HG02973 (cell line): ENCODE results near the gene ZNF385A.

ENCODE experiments used
- ATAC-seq: cut with Tn5 transposase; IDR thresholded peaks from one replicate; pipeline ENCODE4 v1.9.1; 2021; ENCODE audit warnings: moderate library complexity; ENCODE audit not compliant: unreplicated experiment

Gene ZNF385A

GRCh38 chr12:54394281-54394719 lies 9.8 kb upstream of the ZNF385A start:
- ATAC-seq, result no peak

- no peak for ATAC-seq
Measured at GRCh38 chr12:54393743-54394142, 9.2 kb upstream of the ZNF385A start.

- no peak for ATAC-seq
Measured at GRCh38 chr12:54393207-54393609, 8.7 kb upstream of the ZNF385A start.

GRCh38 chr12:54392485-54393206 lies 8.1 kb upstream of the ZNF385A start:
- no peak for ATAC-seq

DNA sequence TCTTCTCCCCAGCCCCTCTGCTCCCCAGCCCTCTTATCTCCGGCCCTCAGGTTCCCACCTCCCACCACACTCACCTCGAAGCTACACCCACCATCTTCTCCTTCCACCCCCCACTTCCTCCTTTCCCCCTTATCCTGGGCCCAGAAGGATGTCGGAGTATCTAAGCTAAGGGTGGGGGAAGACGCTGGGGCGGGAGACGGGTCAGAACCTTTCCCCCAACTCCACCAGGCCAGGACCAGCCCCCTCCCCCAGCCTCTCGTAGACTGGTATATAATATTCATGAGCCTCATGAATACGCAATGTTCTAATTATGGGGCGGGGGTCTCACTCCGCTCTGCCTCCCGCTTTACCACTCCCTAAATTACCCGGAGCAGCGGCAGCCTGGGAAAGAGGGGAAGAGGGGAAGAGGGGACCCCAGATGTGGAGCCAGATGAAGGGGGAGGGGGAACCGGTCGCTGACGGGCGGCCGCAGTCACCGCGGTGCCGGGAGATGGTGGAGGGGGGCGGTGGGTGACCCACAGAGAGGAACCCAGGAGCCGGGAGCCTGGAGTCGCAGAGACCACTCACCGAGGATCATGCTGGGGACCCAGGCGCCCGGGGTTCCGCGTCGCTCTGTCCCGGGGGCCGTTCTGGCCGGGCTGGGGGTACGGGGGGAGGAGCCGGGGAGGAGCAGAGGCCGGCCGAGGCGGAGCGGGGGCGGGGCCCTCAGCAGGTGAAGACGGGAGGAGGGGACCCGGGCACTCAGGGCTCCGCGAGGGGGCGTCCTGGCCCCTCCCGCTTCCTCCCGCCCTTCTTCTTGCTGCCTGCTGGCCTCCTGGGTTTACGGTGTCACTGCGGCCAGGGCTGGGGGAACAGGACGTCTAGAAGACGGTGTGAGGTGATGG lies 6.4 kb upstream of the ZNF385A start:
- peak; percentile 57 for ATAC-seq

GRCh38 chr12:54390176-54390667 lies 5.7 kb upstream of the ZNF385A start:
- ATAC-seq, result no peak

- no peak for ATAC-seq
Measured at GRCh38 chr12:54389607-54390175, 5.2 kb upstream of the ZNF385A start.

- no peak for ATAC-seq
Measured at GRCh38 chr12:54389134-54389508, 4.6 kb upstream of the ZNF385A start.

GRCh38 chr12:54388237-54389133 lies 4.0 kb upstream of the ZNF385A start:
- ATAC-seq, result no peak

- ATAC-seq, result no peak
Measured at GRCh38 chr12:54387114-54387467, 2.6 kb upstream of the ZNF385A start.

- no peak for ATAC-seq
Measured at GRCh38 chr12:54386403-54387113, 2.0 kb upstream of the ZNF385A start.

DNA sequence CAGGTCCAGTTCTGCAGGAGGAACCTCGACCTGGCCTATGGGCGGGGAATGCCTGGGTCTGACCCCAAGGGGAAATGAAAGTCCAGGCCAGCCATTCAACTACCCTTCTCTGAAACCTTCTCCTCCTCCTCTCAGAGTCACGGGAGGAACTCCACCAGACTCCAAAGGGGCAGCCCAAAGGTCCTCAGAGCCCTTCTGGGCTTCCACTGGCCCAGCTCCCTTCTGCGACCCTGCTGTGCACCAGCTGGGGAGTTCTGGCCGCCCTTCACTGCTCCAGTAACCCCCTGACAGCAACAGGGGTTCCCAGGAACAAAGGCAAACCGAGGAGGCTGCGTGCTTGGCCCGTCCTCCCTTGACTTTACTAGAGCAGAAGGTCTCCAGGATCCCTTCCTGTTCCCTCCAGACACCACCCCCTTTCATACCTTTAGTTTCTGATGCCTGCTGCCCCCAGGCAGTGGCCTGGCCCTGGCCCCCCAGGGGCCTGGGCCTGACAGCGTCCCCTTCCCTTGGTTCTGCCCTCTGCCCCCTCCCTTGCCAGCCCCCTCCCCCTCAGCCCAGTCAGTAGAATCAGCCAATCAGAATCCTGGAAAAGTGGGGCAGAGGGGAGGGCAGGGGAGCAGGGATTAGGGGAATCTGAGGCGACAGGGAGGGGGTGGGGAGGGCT lies 850 bp upstream of the ZNF385A start:
- ATAC-seq, result no peak

DNA sequence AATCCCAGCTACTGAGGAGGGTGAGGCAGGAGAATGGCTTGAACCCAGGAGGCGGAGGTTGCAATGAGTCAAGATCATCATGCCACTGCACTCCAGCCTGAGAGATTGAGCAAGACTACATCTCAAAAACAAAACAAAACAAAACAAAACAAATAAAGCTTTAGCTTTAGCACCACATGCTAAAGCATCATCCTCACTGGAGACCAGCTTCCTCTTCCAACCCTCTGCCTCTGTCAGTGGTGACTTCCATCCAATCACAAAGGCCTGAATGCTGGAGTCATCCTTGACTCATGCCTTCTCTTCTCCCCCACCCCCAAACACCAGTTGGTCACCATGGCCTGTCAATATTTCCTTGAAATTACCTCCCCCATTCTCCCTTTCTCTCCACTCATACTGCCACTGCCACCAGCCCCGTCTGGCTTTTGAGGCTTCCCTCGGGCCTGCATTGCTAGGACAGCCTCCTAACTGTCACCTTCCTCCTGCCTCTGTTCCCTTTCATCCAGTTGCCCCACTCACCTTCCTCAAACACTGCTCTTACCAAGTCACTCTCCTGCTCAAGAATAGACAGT lies 1.4 kb downstream of the ZNF385A start:
- no peak for ATAC-seq

GRCh38 chr12:54381136-54381535 lies 3.4 kb downstream of the ZNF385A start:
- no peak for ATAC-seq

DNA sequence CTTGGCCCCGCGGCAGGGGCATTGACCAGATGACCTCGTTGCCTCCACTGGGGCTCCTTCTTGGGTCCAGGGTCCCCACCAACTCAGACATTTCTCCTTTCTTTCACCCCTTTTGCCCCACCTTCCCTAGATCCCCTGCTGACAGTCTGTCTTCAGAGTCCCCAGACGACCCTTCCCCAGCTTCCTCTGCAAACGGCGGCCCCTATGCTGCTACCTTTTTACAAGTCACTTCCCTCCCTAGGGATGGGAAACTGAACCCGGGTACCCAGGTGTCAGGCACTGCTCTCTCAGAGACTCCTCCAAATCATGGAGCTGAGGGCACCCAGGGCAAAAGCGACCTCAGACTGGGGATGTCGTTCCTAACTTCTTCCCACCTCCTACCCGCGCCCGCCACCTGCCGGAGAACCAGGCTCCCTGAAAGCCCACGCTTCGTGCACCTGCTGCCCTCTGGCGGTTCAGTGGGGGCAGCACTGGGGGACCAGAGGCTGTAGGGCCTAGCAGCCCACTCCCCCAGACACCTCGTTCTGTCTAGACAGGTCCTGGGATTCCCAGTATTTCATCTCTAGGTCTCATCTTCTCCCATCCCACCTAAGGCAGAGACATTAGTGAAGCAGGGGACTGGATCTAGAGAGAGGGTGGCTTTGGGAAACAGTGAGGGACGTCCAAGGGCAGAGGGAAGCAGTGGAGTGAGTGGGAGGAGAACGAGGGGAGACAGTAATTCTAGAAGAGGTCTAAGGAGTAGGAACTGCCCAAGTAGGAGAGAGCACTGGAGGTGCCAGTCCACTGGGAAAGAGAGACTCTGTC lies 4.9 kb downstream of the ZNF385A start:
- peak; percentile 91 for ATAC-seq

GRCh38 chr12:54378796-54379397 lies 5.6 kb downstream of the ZNF385A start:
- ATAC-seq, result no peak

GRCh38 chr12:54377797-54378515 lies 6.6 kb downstream of the ZNF385A start:
- ATAC-seq, result no peak
